Measurements from ENCODE around the gene PPT2. TPM values are rescaled to one million over a fixed set of nuclear protein-coding genes. Genes with fewer than 3 reads are reported as not detected.
A peak's percentile ranks its signal among the peaks of the same experiment; 100 is the strongest.

The PPT2 gene
- total RNA-seq, 6 donors from 2014 or later: 7.0 to 64.8 (median 16.8) TPM

DNA sequence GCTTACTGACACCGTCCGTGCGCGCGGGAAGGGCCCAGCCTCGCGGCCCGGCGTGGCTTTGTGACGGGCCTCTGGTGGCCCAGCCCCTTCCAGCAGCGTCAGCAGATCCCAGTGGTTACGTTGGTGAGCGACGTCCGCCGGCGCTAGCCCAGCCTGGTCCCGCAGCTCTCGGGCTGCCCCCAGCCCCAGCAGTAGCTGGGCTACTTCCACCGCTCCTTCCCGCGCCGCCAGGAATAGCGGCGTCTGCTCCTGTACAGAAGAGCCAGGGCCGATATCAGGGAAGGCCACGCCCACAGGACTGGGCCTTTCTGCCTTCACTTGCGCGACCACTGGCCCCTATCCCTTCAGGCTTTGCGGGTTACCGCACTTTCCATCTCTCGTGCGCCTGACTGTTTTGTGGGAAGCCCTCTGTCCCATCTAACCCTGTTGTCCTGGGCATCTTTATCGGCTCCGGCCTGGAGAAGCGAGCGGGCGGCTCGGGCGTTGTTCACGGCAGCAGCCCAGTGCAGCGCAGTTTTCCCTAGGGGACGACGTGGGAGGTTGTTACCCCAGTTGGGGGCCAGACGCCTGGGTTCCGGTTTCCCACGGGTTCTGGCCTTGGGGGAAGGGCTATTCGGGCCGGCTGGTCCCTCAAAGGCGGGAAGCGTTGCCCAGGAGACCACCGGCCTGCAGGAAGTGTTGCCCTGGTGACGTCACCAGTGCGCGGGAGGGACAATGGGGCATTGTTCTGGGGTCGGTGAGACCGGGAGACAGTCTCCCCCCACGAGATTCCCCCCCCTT, 42.2 kb downstream of the PPT2 start:
- ATAC-seq (ENCODE audit: low FRiP score in 2 of 2) (peak; percentile 47 to 50), DNase-seq (peak; percentile 89 to 93)
- WGBS, 2 donors: 0% methylated on average over 17 to 51 of the region's 58 CpGs
- Histone ChIP-seq H3K4me3 (peak overlapping the region; percentile 63 to 65 (median 64)), H3K9me3 (no peaks in the 10 kb centered on the region), H3K27me3 (no peaks in the 10 kb centered on the region), H3K4me1 (peaks cover 43 to 55% (median 49%) of the 10 kb centered on the region in 4 donors), H3K36me3 (peaks cover 0 to 25% (median 1%) of the 10 kb centered on the region in 4 donors), H3K27ac (peak overlapping the region; percentile 97 to 100 (median 98))
- peak; percentile 48 to 98 (median 97) for TF ChIP-seq POLR2A (IDR thresholded peaks at IDR 0.05)
- TF ChIP-seq EP300 (IDR thresholded peaks at IDR 0.05): peak in 2 of 4 donors; percentile 26 to 88
- peak; percentile 90 to 92 for TF ChIP-seq POLR2AphosphoS5 (IDR thresholded peaks at IDR 0.05)
- TF ChIP-seq, protein P1, sequence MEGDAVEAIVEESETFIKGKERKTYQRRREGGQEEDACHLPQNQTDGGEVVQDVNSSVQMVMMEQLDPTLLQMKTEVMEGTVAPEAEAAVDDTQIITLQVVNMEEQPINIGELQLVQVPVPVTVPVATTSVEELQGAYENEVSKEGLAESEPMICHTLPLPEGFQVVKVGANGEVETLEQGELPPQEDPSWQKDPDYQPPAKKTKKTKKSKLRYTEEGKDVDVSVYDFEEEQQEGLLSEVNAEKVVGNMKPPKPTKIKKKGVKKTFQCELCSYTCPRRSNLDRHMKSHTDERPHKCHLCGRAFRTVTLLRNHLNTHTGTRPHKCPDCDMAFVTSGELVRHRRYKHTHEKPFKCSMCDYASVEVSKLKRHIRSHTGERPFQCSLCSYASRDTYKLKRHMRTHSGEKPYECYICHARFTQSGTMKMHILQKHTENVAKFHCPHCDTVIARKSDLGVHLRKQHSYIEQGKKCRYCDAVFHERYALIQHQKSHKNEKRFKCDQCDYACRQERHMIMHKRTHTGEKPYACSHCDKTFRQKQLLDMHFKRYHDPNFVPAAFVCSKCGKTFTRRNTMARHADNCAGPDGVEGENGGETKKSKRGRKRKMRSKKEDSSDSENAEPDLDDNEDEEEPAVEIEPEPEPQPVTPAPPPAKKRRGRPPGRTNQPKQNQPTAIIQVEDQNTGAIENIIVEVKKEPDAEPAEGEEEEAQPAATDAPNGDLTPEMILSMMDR (IDR thresholded peaks at IDR 0.05): peak in 3 of 6 experiments; percentile 8 to 26 (median 22)

DNA sequence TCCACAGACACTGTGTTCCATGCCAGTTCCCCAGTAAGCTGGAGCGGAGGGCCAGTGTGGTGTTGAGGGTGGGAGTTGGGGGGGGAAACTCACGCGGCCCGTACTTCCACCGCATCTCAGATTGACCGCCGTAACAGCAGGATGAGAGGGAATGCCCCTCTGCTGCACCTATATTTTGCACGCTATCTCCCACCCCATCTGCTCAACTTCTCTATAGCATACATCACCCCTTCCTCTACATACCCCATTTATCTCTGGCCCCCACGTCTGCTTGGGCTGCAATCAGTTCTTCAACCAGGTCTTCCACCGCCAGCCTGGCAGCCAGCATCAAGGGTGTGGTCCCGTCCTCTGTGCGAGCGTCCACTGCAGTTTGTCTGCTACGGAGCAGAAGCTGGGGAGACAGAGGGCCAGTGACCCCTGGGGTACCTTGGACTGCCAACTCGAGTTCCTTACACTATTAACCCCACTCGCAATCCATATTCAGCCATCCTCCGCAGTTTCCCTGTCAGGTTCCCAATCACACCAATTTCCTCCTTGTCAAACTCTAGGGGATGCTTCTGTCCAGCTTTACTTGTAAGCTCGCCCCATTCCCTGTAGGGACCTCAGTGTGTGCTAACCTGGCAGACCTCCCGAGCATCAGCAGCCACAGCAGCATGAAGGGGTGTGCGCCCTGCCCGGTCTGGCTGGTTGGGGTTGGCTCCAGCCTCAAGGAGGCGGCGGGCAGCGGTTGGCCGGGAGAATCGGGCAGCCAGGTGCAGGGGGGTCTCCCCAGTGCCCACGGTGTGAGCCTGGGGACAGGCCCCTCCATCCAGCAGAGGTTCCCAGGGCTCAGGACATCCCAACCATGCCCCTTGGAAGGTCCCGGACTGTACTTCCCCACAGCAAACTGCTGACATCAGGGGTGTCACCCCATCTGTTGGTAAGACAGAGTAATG, 43.0 kb downstream of the PPT2 start:
- WGBS, 2 donors: 38 to 39% methylated on average over 21 to 28 of the region's 28 CpGs
- peaks cover 37 to 47% (median 41%) of the 10 kb centered on the region in 4 donors for H3K4me1 ChIP-seq
- peak in 1 of 2 donors; percentile 86 for DNase-seq
- no peak for ATAC-seq (ENCODE audit: low FRiP score in 2 of 2)
- H3K27ac ChIP-seq: peak overlapping the region; percentile 97 to 100 (median 98)
- H3K36me3 ChIP-seq: peaks cover 0 to 33% (median 1%) of the 10 kb centered on the region in 4 donors
- TF ChIP-seq, protein P1 (IDR thresholded peaks at IDR 0.05): no peak
- TF ChIP-seq POLR2A (IDR thresholded peaks at IDR 0.05): no peak
- no peaks in the 10 kb centered on the region for H3K9me3 ChIP-seq
- H3K4me3 ChIP-seq: peak overlapping the region; percentile 63 to 65 (median 64)
- no peaks in the 10 kb centered on the region for H3K27me3 ChIP-seq

DNA sequence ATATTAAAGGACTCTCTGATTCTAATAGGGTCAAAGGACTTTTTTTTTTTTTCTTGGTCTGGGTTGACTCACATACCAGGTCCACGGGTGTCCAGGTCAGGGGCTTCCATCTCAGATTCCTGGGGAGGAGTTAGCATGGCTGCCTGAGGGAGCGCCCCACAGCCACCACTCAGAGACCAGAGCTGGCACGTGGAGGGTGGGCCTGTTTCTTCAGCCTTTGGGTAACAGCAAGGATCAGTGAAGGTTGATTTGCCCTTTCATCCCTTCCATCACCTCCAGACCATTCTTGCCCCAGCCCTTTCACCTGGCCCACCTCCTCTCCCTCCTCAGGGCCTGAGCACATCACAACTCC, 44.4 kb downstream of the PPT2 start:
- no peaks in the 10 kb centered on the region for H3K9me3 ChIP-seq
- H3K36me3 ChIP-seq: peaks cover 0 to 47% (median 3%) of the 10 kb centered on the region in 4 donors
- H3K27me3 ChIP-seq: no peaks in the 10 kb centered on the region
- WGBS, 2 donors: 74 to 89% methylated on average over 3 of the region's 3 CpGs
- peak overlapping the region in 1 of 4 donors; percentile 97 for H3K27ac ChIP-seq
- DNase-seq: no peak
- H3K4me3 ChIP-seq: no peak overlapping the region
- no peak for ATAC-seq (ENCODE audit: low FRiP score in 2 of 2)
- TF ChIP-seq POLR2AphosphoS5 (IDR thresholded peaks at IDR 0.05) (no peak), POLR2A (IDR thresholded peaks at IDR 0.05) (no peak), EP300 (IDR thresholded peaks at IDR 0.05) (no peak)
- TF ChIP-seq, protein P1 (IDR thresholded peaks at IDR 0.05): no peak
- peaks cover 25 to 33% (median 28%) of the 10 kb centered on the region in 4 donors for H3K4me1 ChIP-seq

GRCh38 chr6:32198866-32199265, 44.9 kb downstream of the PPT2 start:
- 89 to 92% methylated on average over 17 of the region's 17 CpGs for WGBS, 2 donors
- peaks cover 21 to 29% (median 24%) of the 10 kb centered on the region in 4 donors for H3K4me1 ChIP-seq
- H3K27ac ChIP-seq: no peak overlapping the region
- peak in 1 of 2 donors; percentile 81 for DNase-seq
- peaks cover 0 to 53% (median 7%) of the 10 kb centered on the region in 4 donors for H3K36me3 ChIP-seq
- no peak for ATAC-seq (ENCODE audit: low FRiP score in 2 of 2)
- no peak overlapping the region for H3K4me3 ChIP-seq
- TF ChIP-seq, protein P1 (IDR thresholded peaks at IDR 0.05): no peak
- no peak for TF ChIP-seq EP300 (IDR thresholded peaks at IDR 0.05)
- TF ChIP-seq POLR2A (IDR thresholded peaks at IDR 0.05): no peak
- no peak for TF ChIP-seq POLR2AphosphoS5 (IDR thresholded peaks at IDR 0.05)
- H3K27me3 ChIP-seq: no peaks in the 10 kb centered on the region
- no peaks in the 10 kb centered on the region for H3K9me3 ChIP-seq
